ENCODE results near the gene PCDHGA10.
"Not testable (repeated sequence)": the region's sequence is repeated elsewhere in the genome, so short reads cannot be mapped to it uniquely, and the experiment has no call there.

The PCDHGA10 gene

GRCh38 chr5:141373673-141374317 lies 39.0 kb upstream of the PCDHGA10 start, which contains the start of gene PCDHGA6:
Gene PCDHGA6, plus strand, starts transcription at chr5:141373891. Its CDS starts 193 bp downstream, at chr5:141374084.
- DNase-seq (ENCODE audit: low read depth), result no peak
- TF ChIP-seq CTCF (conservative IDR thresholded peaks at IDR 0.05; ENCODE audit: low read depth, low read length), result peak; percentile 62
- H3K4me3 ChIP-seq (ENCODE audit: low read length), result peak within 1 kb of the TSS; percentile 46

- no peak for TF ChIP-seq CTCF (conservative IDR thresholded peaks at IDR 0.05; ENCODE audit: low read depth, low read length)
- no peak overlapping the region for H3K4me3 ChIP-seq (ENCODE audit: low read length)
- DNase-seq (ENCODE audit: low read depth), result no peak
Observed at GRCh38 chr5:141374627-141375026, 38.2 kb upstream of the PCDHGA10 start.

- H3K4me3 ChIP-seq (ENCODE audit: low read length); DNase-seq (ENCODE audit: low read depth): not testable (repeated sequence)
Observed at GRCh38 chr5:141375444-141376155, 37.2 kb upstream of the PCDHGA10 start.

- H3K4me3 ChIP-seq (ENCODE audit: low read length), result peak within 1 kb of the TSS; percentile 42
- no peak for DNase-seq (ENCODE audit: low read depth)
- peak; percentile 37 for TF ChIP-seq CTCF (conservative IDR thresholded peaks at IDR 0.05; ENCODE audit: low read depth, low read length)
Observed at GRCh38 chr5:141382469-141383294, 30.1 kb upstream of the PCDHGA10 start, which contains the start of gene PCDHGA7. Gene PCDHGA7, plus strand, starts transcription at chr5:141382742. Its CDS starts 158 bp downstream, at chr5:141382900.

GRCh38 chr5:141383345-141383744 lies 29.4 kb upstream of the PCDHGA10 start:
- H3K4me3 ChIP-seq (ENCODE audit: low read length), result peak overlapping the region; percentile 6
- DNase-seq (ENCODE audit: low read depth), result no peak
- TF ChIP-seq CTCF (conservative IDR thresholded peaks at IDR 0.05; ENCODE audit: low read depth, low read length), result no peak

GRCh38 chr5:141384471-141385267 lies 28.1 kb upstream of the PCDHGA10 start:
- no peak for TF ChIP-seq CTCF (conservative IDR thresholded peaks at IDR 0.05; ENCODE audit: low read depth, low read length)
- H3K4me3 ChIP-seq (ENCODE audit: low read length), result no peak overlapping the region
- no peak for DNase-seq (ENCODE audit: low read depth)

Data from retinal pigment epithelial cell (primary cell).